CD8-positive, alpha-beta memory T cell (primary cell): Measurements from ENCODE around the gene BLACAT1. TPM values are rescaled to one million over a fixed set of nuclear protein-coding genes. Genes with fewer than 3 reads are reported as not detected.

Experiments
- CTCF ChIA-PET: fragments of 350-600 bp; sonication (Branson Sonifier 250); formaldehyde crosslinking; loops from one replicate; lab custom pipeline; 2021; ENCODE audit warnings: antibody characterized with exemption; lab: Charles Lee
- POLR2A ChIA-PET: fragments of 350-600 bp; sonication (Branson Sonifier 250); formaldehyde crosslinking; loops from one replicate; lab custom pipeline; 2021; ENCODE audit warnings: antibody characterized with exemption; lab: Charles Lee
- DNase-seq, 5 donors: peaks; one replicate each; pipeline versions ENCODE4 v3.0.0 to v3.0.0-alpha.2; 2020 to 2022; ENCODE audit warnings: mixed read lengths in 1 of 5
- H3K27ac ChIP-seq: one replicate; pipeline ENCODE4 v1.7.0; 2013; ENCODE audit warnings: low read depth, mild to moderate bottlenecking, low read length, moderate library complexity
- H3K27me3 ChIP-seq: 2 replicates; pipeline ENCODE4 v1.7.0; 2013; ENCODE audit warnings: low read length, mild to moderate bottlenecking; ENCODE audit not compliant: insufficient read depth, poor library complexity, severe bottlenecking
- H3K36me3 ChIP-seq: 2 replicates; pipeline ENCODE4 v1.7.0; 2013; ENCODE audit warnings: mild to moderate bottlenecking, low read length, moderate library complexity; ENCODE audit not compliant: insufficient read depth
- H3K4me1 ChIP-seq: 2 replicates; pipeline ENCODE4 v1.7.0; 2013; ENCODE audit warnings: mild to moderate bottlenecking, low read length, moderate library complexity; ENCODE audit not compliant: insufficient read depth
- H3K4me3 ChIP-seq: 2 replicates; pipeline ENCODE4 v1.7.0; 2013; ENCODE audit warnings: mild to moderate bottlenecking, low read length
- H3K9me3 ChIP-seq: 2 replicates; pipeline ENCODE4 v1.7.0; 2013; ENCODE audit warnings: mild to moderate bottlenecking, low read length
- H3K27ac Mint-ChIP-seq, 8 donors: one replicate each; pipeline ENCODE4 v1.8.0; 2020 to 2021; ENCODE audit warnings: mixed read lengths in 8 of 8, mild to moderate bottlenecking in 6 of 8, inconsistent platforms in 3 of 8, moderate library complexity in 3 of 8
- H3K27me3 Mint-ChIP-seq, 2 donors: one replicate each; pipeline ENCODE4 v1.8.0; 2020 to 2021; ENCODE audit warnings: mixed read lengths in 2 of 2, mild to moderate bottlenecking in 1 of 2, moderate library complexity in 1 of 2
- H3K36me3 Mint-ChIP-seq, 3 donors: one replicate each; pipeline ENCODE4 v1.8.0; 2020 to 2021; ENCODE audit warnings: mixed read lengths in 3 of 3, inconsistent platforms in 1 of 3, mild to moderate bottlenecking in 1 of 3
- H3K4me1 Mint-ChIP-seq, 3 donors: one replicate each; pipeline ENCODE4 v1.8.0; 2020 to 2021; ENCODE audit warnings: mixed read lengths in 3 of 3, inconsistent platforms in 1 of 3, mild to moderate bottlenecking in 1 of 3
- H3K4me3 Mint-ChIP-seq, 7 donors: one replicate each; pipeline ENCODE4 v1.8.0; 2020 to 2021; ENCODE audit warnings: mixed read lengths in 7 of 7, mild to moderate bottlenecking in 6 of 7, moderate library complexity in 4 of 7, inconsistent platforms in 2 of 7
- H3K9me3 Mint-ChIP-seq, 5 donors: one replicate each; pipeline ENCODE4 v1.8.0; 2020 to 2022; ENCODE audit warnings: mixed read lengths in 5 of 5, mild to moderate bottlenecking in 3 of 5, moderate library complexity in 2 of 5, inconsistent platforms in 1 of 5
- polyA plus RNA-seq: library from polyadenylated mRNA; unstranded; fragments of 300-500 nt; fragmentation: Illumina TruSeq; gene quantifications from one replicate; pipeline ENCODE4 v1.2.3, GENCODE V29; 2021
- total RNA-seq, 2 experiments: library from RNA; stranded (reverse); gene quantifications; one replicate each; pipeline ENCODE4 v1.2.3, GENCODE V29; 2021

BLACAT1 gene
- total and polyA plus RNA-seq, 3 experiments from 2014 or later, result 0.09 TPM; not detected in 2

- Mint-ChIP-seq H3K27me3 (peaks cover 32 to 50% of the 10 kb centered on the region in 2 donors), H3K4me1 (peaks cover 17 to 24% (median 17%) of the 10 kb centered on the region in 3 donors), H3K27ac (peak overlapping the region in 1 of 8 donors; percentile 23), H3K36me3 (no peaks in the 10 kb centered on the region), H3K9me3 (no peaks in the 10 kb centered on the region), H3K4me3 (no peak overlapping the region)
- Histone ChIP-seq H3K4me3 (no peak overlapping the region), H3K4me1 (peaks cover 16% of the 10 kb centered on the region), H3K27me3 (peaks cover 41% of the 10 kb centered on the region), H3K36me3 (no peaks in the 10 kb centered on the region), H3K27ac (no peak overlapping the region), H3K9me3 (no peaks in the 10 kb centered on the region)
- ChIA-PET CTCF (interaction anchor here (1.2 to 1.7 kb wide), 2 partner anchors 8 to 33 kb away, joined by 3 to 8 read pairs; no protein-coding TSS in a partner anchor), POLR2A (no interaction called here)
- no peak for DNase-seq
These were observed 3.5 kb downstream of the BLACAT1 start for GRCh38 chr1:205452364-205452763.

GRCh38 chr1:205451759-205452164, 4.1 kb downstream of the BLACAT1 start:
- Mint-ChIP-seq H3K27ac (no peak overlapping the region), H3K9me3 (no peaks in the 10 kb centered on the region), H3K27me3 (peaks cover 32 to 50% of the 10 kb centered on the region in 2 donors), H3K4me1 (peaks cover 17 to 24% (median 17%) of the 10 kb centered on the region in 3 donors), H3K4me3 (no peak overlapping the region), H3K36me3 (no peaks in the 10 kb centered on the region)
- H3K4me1 ChIP-seq, result peaks cover 16% of the 10 kb centered on the region
- peaks cover 41% of the 10 kb centered on the region for H3K27me3 ChIP-seq
- ChIA-PET CTCF (interaction anchor here (1.7 kb wide), 1 partner anchor 34 kb away, joined by 8 read pairs; no protein-coding TSS in a partner anchor), POLR2A (no interaction called here)
- no peak overlapping the region for H3K4me3 ChIP-seq
- DNase-seq, result no peak
- no peaks in the 10 kb centered on the region for H3K9me3 ChIP-seq
- no peaks in the 10 kb centered on the region for H3K36me3 ChIP-seq
- H3K27ac ChIP-seq, result no peak overlapping the region

- no peak overlapping the region for H3K27ac ChIP-seq
- H3K36me3 ChIP-seq, result no peaks in the 10 kb centered on the region
- Mint-ChIP-seq H3K27ac (no peak overlapping the region), H3K36me3 (no peaks in the 10 kb centered on the region), H3K9me3 (no peaks in the 10 kb centered on the region), H3K4me1 (peaks cover 12 to 19% (median 14%) of the 10 kb centered on the region in 3 donors), H3K27me3 (peaks cover 28 to 46% of the 10 kb centered on the region in 2 donors), H3K4me3 (peak overlapping the region in 1 of 7 donors; percentile 30)
- ChIA-PET POLR2A (no interaction called here), CTCF (no interaction called here)
- H3K27me3 ChIP-seq, result peaks cover 37% of the 10 kb centered on the region
- no peak for DNase-seq
- H3K9me3 ChIP-seq, result no peaks in the 10 kb centered on the region
- H3K4me1 ChIP-seq, result peaks cover 12% of the 10 kb centered on the region
- H3K4me3 ChIP-seq, result no peak overlapping the region
These were observed 4.6 kb downstream of the BLACAT1 start for GRCh38 chr1:205451202-205451601.

- no peak for DNase-seq
- Histone ChIP-seq H3K4me1 (peaks cover 4% of the 10 kb centered on the region), H3K4me3 (no peak overlapping the region), H3K9me3 (no peaks in the 10 kb centered on the region), H3K36me3 (no peaks in the 10 kb centered on the region), H3K27me3 (peaks cover 31% of the 10 kb centered on the region), H3K27ac (no peak overlapping the region)
- Mint-ChIP-seq H3K4me3 (no peak overlapping the region), H3K4me1 (peaks cover 5 to 11% (median 9%) of the 10 kb centered on the region in 3 donors), H3K27me3 (peaks cover 23 to 41% of the 10 kb centered on the region in 2 donors), H3K27ac (no peak overlapping the region), H3K9me3 (no peaks in the 10 kb centered on the region), H3K36me3 (no peaks in the 10 kb centered on the region)
- CTCF ChIA-PET, result no interaction called here
- POLR2A ChIA-PET, result no interaction called here
These were observed 5.4 kb downstream of the BLACAT1 start for GRCh38 chr1:205450448-205450847.

- no peak for DNase-seq
- Mint-ChIP-seq H3K9me3 (no peaks in the 10 kb centered on the region), H3K36me3 (no peaks in the 10 kb centered on the region), H3K27me3 (peaks cover 23 to 40% of the 10 kb centered on the region in 2 donors), H3K4me3 (no peak overlapping the region), H3K27ac (peak overlapping the region in 2 of 8 donors; percentile 70 to 87), H3K4me1 (peaks cover 5 to 9% (median 8%) of the 10 kb centered on the region in 3 donors)
- ChIA-PET POLR2A (interaction anchor here (0.9 kb wide), 1 partner anchor 19 kb away, joined by 4 read pairs; no protein-coding TSS in a partner anchor), CTCF (no interaction called here)
- Histone ChIP-seq H3K4me3 (no peak overlapping the region), H3K36me3 (no peaks in the 10 kb centered on the region), H3K27me3 (peaks cover 25% of the 10 kb centered on the region), H3K4me1 (no peaks in the 10 kb centered on the region), H3K9me3 (no peaks in the 10 kb centered on the region), H3K27ac (peak overlapping the region; percentile 51)
These were observed 5.9 kb downstream of the BLACAT1 start for GRCh38 chr1:205449750-205450443.

GRCh38 chr1:205449254-205449749, 6.5 kb downstream of the BLACAT1 start:
- H3K4me1 Mint-ChIP-seq, result peaks cover 5 to 7% (median 6%) of the 10 kb centered on the region in 3 donors
- H3K9me3 ChIP-seq, result no peaks in the 10 kb centered on the region
- H3K27ac ChIP-seq, result peak overlapping the region; percentile 51
- peak overlapping the region in 2 of 8 donors; percentile 70 to 87 for H3K27ac Mint-ChIP-seq
- H3K27me3 Mint-ChIP-seq, result peaks cover 19 to 34% of the 10 kb centered on the region in 2 donors
- no peaks in the 10 kb centered on the region for H3K36me3 ChIP-seq
- no peaks in the 10 kb centered on the region for H3K4me1 ChIP-seq
- CTCF ChIA-PET, result interaction anchor here (1.0 kb wide), 1 partner anchor 36 kb away, joined by 3 read pairs; no protein-coding TSS in a partner anchor
- no peaks in the 10 kb centered on the region for H3K9me3 Mint-ChIP-seq
- H3K27me3 ChIP-seq, result peaks cover 19% of the 10 kb centered on the region
- no peak for DNase-seq
- no peaks in the 10 kb centered on the region for H3K36me3 Mint-ChIP-seq
- H3K4me3 ChIP-seq, result no peak overlapping the region
- peak overlapping the region in 1 of 7 donors; percentile 48 for H3K4me3 Mint-ChIP-seq
- POLR2A ChIA-PET, result interaction anchor here (0.9 kb wide), 1 partner anchor 18 kb away, joined by 4 read pairs; no protein-coding TSS in a partner anchor

GRCh38 chr1:205448540-205449253, 7.1 kb downstream of the BLACAT1 start:
- ChIA-PET CTCF (interaction anchor here (1.0 kb wide), 1 partner anchor 37 kb away, joined by 3 read pairs; no protein-coding TSS in a partner anchor), POLR2A (interaction anchor here (0.6 to 0.9 kb wide), 2 partner anchors 18 to 235 kb away, joined by 3 to 4 read pairs; no protein-coding TSS in a partner anchor)
- Histone ChIP-seq H3K27ac (peak overlapping the region; percentile 51), H3K4me3 (no peak overlapping the region), H3K36me3 (no peaks in the 10 kb centered on the region), H3K9me3 (no peaks in the 10 kb centered on the region), H3K27me3 (peaks cover 15% of the 10 kb centered on the region), H3K4me1 (no peaks in the 10 kb centered on the region)
- Mint-ChIP-seq H3K36me3 (no peaks in the 10 kb centered on the region), H3K27ac (no peak overlapping the region), H3K4me1 (peaks cover 5 to 9% (median 6%) of the 10 kb centered on the region in 3 donors), H3K9me3 (no peaks in the 10 kb centered on the region), H3K27me3 (peaks cover 17 to 30% of the 10 kb centered on the region in 2 donors), H3K4me3 (peak overlapping the region in 1 of 7 donors; percentile 27)
- no peak for DNase-seq
